Prostate gland (tissue), 2 donors: ENCODE results near the gene SEMA3F. TPM values are rescaled to one million over a fixed set of nuclear protein-coding genes. Genes with fewer than 3 reads are reported as not detected.
"Not testable (repeated sequence)": the region's sequence is repeated elsewhere in the genome, so short reads cannot be mapped to it uniquely, and the experiment has no call there.

Experiments used
- DNase-seq: peaks from one replicate; pipeline ENCODE4 v3.0.0-alpha.2; 2019; ENCODE audit warnings: low spot score
- H3K27ac ChIP-seq, 2 donors: fragments of 200-600 bp; sonication (generic); 2 replicates each; pipeline ENCODE4 v1.5.1; 2017 to 2019
- H3K27me3 ChIP-seq: fragments of 200-600 bp; sonication (generic); replicated peaks from 2 replicates; pipeline ENCODE4 v1.5.1; 2019; ENCODE audit not compliant: insufficient read depth
- H3K36me3 ChIP-seq, 2 donors: fragments of 200-600 bp; sonication (generic); 1 replicate in 1 of 2; 2 replicates in 1 of 2; pipeline versions ENCODE4 v1.5.1 to v1.8.1; 2017 to 2019
- H3K4me1 ChIP-seq: fragments of 200-600 bp; sonication (generic); replicated peaks from 2 replicates; pipeline ENCODE4 v1.5.1; 2019
- H3K4me3 ChIP-seq, 2 donors: fragments of 200-600 bp; sonication (generic); 2 replicates each; pipeline ENCODE4 v1.5.1; 2017 to 2019
- H3K9me3 ChIP-seq: fragments of 200-600 bp; sonication (generic); 2 replicates; pipeline ENCODE4 v1.5.1; 2017
- POLR2A ChIP-seq: fragments of 450-650 bp; IDR thresholded peaks from one replicate; pipeline ENCODE4 v1.6.1; 2016; ENCODE audit warnings: antibody characterized with exemption, mild to moderate bottlenecking
- POLR2AphosphoS5 ChIP-seq: sonication (generic); formaldehyde crosslinking; IDR thresholded peaks from one replicate; pipeline ENCODE4 v1.6.1; 2017; ENCODE audit warnings: antibody characterized with exemption
- WGBS: methylation state at CpG from one replicate; pipeline ENCODE4 v1.1.5; 2018; 5-methylcytosine and 5-hydroxymethylcytosine counted together
- intact Hi-C: fragments of 100-400 bp; cut with DNase I; formaldehyde crosslinking; loops from one replicate; pipeline ENCODE4 v1.14.2; 2022
- total RNA-seq, 2 donors: library from RNA; depleted of rRNA; stranded (reverse); fragments of >200 nt; gene quantifications; one replicate each; pipeline ENCODE4 v1.1.0, GENCODE V29; 2016
- TF ChIP-seq, protein P1 (sequence below), 4 experiments: fragments of 200-600 bp in 2 of 4; fragments of 450-650 bp in 2 of 4; sonication (generic) in 2 of 4; IDR thresholded peaks; 1 replicate in 3 of 4; 2 replicates in 1 of 4; pipeline ENCODE4 v1.5.1; 2016 to 2019; ENCODE audit warnings: antibody characterized with exemption in 4 of 4, mild to moderate bottlenecking in 2 of 4, moderate library complexity in 2 of 4

SEMA3F gene
- total RNA-seq, 2 donors from 2014 or later = 43.3 to 71.8 TPM

DNA sequence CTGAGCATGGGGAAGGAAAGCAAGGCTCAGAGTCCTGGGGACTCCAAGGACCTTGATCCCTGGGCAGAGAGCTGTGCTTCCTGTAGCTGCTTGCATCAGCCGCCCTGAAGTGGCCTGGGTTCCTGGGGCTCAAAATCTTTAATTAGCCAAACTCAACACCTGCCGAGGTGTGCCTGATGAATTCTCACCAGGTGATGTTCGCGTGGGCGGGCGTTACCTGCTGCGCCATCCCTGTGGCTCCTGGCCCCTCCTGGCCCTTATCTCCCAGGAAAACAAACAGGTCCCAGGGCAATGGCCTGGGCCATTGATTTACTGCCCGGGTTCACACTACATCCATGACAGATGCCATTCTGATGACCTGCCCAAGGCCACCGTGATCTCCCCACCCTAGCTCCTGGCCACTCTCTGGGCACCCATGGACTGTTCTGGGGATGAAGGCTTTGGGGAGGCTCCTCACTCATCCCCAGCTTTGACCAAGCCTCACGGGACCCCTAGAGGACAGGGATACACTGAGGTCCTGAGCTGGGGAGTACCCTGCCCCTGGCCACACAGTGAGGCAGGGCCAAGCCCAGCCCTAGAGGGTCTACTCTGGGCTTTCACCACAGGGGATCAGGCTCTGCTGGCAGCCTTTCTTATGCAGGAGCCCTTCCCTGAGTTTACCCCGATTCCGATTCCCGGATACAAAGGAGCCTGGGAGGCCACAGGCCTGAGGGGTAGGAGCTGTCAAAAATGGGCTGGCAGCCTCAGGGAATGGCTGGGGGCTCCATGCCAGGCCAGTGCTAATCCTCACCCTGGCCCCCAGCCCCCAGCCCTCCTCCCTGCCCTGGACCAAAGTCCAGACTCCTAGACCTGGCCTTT lies 55.6 kb downstream of the SEMA3F start:
- Histone ChIP-seq H3K9me3 (no peaks in the 10 kb centered on the region), H3K27me3 (no peaks in the 10 kb centered on the region), H3K4me3 (no peak overlapping the region), H3K36me3 (no peaks in the 10 kb centered on the region), H3K4me1 (no peaks in the 10 kb centered on the region), H3K27ac (no peak overlapping the region)
- intact Hi-C loops = no loop called here
- no peak for TF ChIP-seq POLR2A
- no peak for TF ChIP-seq POLR2AphosphoS5
- TF ChIP-seq, protein P1, sequence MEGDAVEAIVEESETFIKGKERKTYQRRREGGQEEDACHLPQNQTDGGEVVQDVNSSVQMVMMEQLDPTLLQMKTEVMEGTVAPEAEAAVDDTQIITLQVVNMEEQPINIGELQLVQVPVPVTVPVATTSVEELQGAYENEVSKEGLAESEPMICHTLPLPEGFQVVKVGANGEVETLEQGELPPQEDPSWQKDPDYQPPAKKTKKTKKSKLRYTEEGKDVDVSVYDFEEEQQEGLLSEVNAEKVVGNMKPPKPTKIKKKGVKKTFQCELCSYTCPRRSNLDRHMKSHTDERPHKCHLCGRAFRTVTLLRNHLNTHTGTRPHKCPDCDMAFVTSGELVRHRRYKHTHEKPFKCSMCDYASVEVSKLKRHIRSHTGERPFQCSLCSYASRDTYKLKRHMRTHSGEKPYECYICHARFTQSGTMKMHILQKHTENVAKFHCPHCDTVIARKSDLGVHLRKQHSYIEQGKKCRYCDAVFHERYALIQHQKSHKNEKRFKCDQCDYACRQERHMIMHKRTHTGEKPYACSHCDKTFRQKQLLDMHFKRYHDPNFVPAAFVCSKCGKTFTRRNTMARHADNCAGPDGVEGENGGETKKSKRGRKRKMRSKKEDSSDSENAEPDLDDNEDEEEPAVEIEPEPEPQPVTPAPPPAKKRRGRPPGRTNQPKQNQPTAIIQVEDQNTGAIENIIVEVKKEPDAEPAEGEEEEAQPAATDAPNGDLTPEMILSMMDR (IDR thresholded peaks at IDR 0.05) = no peak
- WGBS = 88% methylated on average over 13 of the region's 13 CpGs
- no peak for DNase-seq

DNA sequence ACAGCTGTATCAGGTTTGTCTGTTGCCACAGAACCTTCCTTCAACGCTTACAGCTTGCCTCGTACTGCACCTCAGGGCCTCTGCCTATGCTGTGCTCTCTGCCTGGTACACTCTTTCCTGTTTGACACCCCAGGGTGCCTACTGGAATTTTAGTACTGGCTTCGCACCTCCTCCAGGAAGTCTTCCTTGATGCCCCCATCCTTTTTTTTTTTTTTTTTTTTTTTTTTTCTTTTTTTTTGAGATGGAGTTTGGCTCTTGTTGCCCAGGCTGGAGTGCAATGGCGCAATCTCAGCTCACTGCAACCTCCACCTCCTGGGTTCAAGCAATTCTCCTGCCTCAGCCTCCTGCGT lies 56.2 kb downstream of the SEMA3F start:
- H3K4me3 ChIP-seq, intact Hi-C loops, H3K36me3 ChIP-seq, DNase-seq, H3K27me3 ChIP-seq, H3K9me3 ChIP-seq, H3K27ac ChIP-seq, H3K4me1 ChIP-seq: not testable (repeated sequence)
- 97% methylated on average over 5 of the region's 5 CpGs for WGBS

DNA sequence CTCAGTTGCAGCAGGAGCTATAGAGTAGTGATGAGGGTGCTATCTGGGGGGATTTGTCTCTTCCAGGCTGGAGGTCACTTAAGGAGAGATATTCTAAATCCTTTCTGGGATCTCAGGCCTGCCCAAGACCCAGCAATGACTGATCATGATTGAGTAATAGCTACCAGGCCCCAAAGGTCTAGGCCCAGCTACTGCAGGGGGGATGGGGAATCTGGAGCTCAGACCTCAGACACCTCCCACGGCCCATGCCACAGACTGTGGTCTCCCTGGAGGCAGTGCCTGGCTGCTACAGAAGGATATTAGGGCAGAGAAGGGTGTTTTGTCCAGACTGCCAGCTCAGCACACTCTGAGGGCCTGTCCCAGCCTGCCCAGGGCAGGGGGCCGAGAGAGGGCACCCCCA lies 56.8 kb downstream of the SEMA3F start:
- H3K4me3 ChIP-seq = no peak overlapping the region
- intact Hi-C loops = no loop called here
- no peak overlapping the region for H3K27ac ChIP-seq
- H3K27me3 ChIP-seq = no peaks in the 10 kb centered on the region
- no peak for DNase-seq
- H3K36me3 ChIP-seq = no peaks in the 10 kb centered on the region
- H3K4me1 ChIP-seq = no peaks in the 10 kb centered on the region
- WGBS = 46% methylated on average over 2 of the region's 2 CpGs
- TF ChIP-seq POLR2A (no peak), POLR2AphosphoS5 (no peak)
- TF ChIP-seq, protein P1 (IDR thresholded peaks at IDR 0.05) = no peak
- no peaks in the 10 kb centered on the region for H3K9me3 ChIP-seq

DNA sequence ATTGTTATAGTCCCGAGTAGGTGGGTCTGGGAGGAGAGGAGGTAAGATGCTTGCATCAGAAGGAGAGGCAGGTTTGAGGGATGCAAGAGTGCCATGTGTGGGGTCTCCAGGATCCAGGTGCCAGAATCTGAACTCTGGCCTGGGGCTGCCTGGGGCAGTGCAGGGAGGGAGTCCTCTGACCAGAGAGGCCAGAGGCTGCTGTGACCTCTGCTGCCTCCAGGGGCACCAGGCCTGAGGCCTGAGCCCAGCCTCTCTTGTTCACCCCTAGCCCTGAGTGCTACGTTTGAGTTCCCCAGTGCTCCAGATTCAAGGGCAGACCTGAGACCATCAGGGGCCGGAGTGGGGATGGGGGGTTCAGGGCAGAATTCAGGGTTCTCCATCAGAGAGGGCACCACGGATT lies 57.4 kb downstream of the SEMA3F start:
- 88% methylated on average over 4 of the region's 4 CpGs for WGBS
- DNase-seq = no peak

DNA sequence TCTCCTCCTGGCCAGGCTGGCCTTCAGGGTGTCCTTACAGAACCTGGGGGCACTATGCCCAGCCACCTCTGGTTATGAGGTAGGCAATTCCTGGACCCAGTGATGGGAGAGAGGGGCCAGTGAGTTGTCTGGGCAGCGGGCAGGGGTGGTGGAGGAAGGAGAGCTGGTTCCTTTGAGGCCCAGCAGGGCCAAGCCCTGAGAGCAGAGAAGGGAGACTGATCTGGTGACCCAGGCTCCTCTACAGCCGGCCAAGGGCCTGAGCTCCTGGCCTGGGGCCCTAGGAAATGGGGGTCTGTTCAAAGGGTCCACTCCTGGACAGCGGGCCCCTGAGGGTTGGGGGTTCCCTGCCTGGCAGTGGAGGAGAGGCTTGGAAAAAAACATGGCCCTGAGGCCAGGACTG lies 57.8 kb downstream of the SEMA3F start:
- TF ChIP-seq, protein P1 (IDR thresholded peaks at IDR 0.05) = no peak
- no peak for TF ChIP-seq POLR2AphosphoS5
- TF ChIP-seq POLR2A = no peak
- Histone ChIP-seq H3K27me3 (no peaks in the 10 kb centered on the region), H3K9me3 (no peaks in the 10 kb centered on the region), H3K27ac (no peak overlapping the region), H3K36me3 (no peaks in the 10 kb centered on the region), H3K4me3 (no peak overlapping the region), H3K4me1 (no peaks in the 10 kb centered on the region)
- DNase-seq = no peak
- intact Hi-C loops = no loop called here
- 69% methylated on average over 3 of the region's 3 CpGs for WGBS

More for the DNA sequence above, 57.4 kb downstream of the SEMA3F start:
- Histone ChIP-seq H3K4me1 (no peaks in the 10 kb centered on the region), H3K9me3 (no peaks in the 10 kb centered on the region), H3K27ac (no peak overlapping the region), H3K4me3 (no peak overlapping the region), H3K36me3 (no peaks in the 10 kb centered on the region), H3K27me3 (no peaks in the 10 kb centered on the region)
- TF ChIP-seq POLR2AphosphoS5 (no peak), POLR2A (no peak)
- TF ChIP-seq, protein P1 (IDR thresholded peaks at IDR 0.05) = no peak
- intact Hi-C loops = no loop called here
